Neuronal stem cell (in vitro differentiated cells): ENCODE results near the gene ERICH6.

Source experiments
- DNase-seq: peaks from one replicate; pipeline ENCODE4 v3.0.0-alpha.2; 2013; ENCODE audit warnings: low spot score
- H2AFZ ChIP-seq: one replicate; pipeline ENCODE4 v1.6.1; 2013; ENCODE audit warnings: mild to moderate bottlenecking, low read length, inconsistent platforms
- H2AK5ac ChIP-seq: 2 replicates; pipeline ENCODE4 v1.6.1; 2013; ENCODE audit warnings: low read depth, mild to moderate bottlenecking, inconsistent platforms, low read length, moderate library complexity, mixed read lengths
- H2BK120ac ChIP-seq: 2 replicates; pipeline ENCODE4 v1.6.1; 2013; ENCODE audit warnings: low read depth, mild to moderate bottlenecking, inconsistent platforms, low read length, moderate library complexity, mixed read lengths
- H2BK12ac ChIP-seq: one replicate; pipeline ENCODE4 v1.6.1; 2013; ENCODE audit warnings: low read length, inconsistent platforms
- H2BK15ac ChIP-seq: 2 replicates; pipeline ENCODE4 v1.6.1; 2013; ENCODE audit warnings: mild to moderate bottlenecking, low read length, inconsistent platforms, mixed read lengths
- H2BK5ac ChIP-seq: one replicate; pipeline ENCODE4 v1.6.1; 2013; ENCODE audit warnings: inconsistent platforms, mild to moderate bottlenecking, low read length, moderate library complexity
- H3K14ac ChIP-seq: one replicate; pipeline ENCODE4 v1.6.1; 2013; ENCODE audit warnings: low read length, inconsistent platforms
- H3K18ac ChIP-seq: 2 replicates; pipeline ENCODE4 v1.6.1; 2013; ENCODE audit warnings: low read length, inconsistent platforms
- H3K23ac ChIP-seq: 2 replicates; pipeline ENCODE4 v1.6.1; 2013; ENCODE audit warnings: low read depth, mild to moderate bottlenecking, mixed read lengths, low read length, inconsistent platforms; ENCODE audit not compliant: poor library complexity
- H3K27ac ChIP-seq: replicated peaks from 3 replicates; pipeline ENCODE4 v1.5.1; 2013; ENCODE audit warnings: low read length, inconsistent platforms
- H3K27me3 ChIP-seq, 3 experiments: 2 replicates each; pipeline ENCODE4 v1.6.1; 2013; ENCODE audit warnings: low read length in 3 of 3, mild to moderate bottlenecking in 2 of 3, inconsistent platforms in 1 of 3, low read depth in 1 of 3, mixed read lengths in 1 of 3, moderate library complexity in 1 of 3; ENCODE audit not compliant: control insufficient read depth in 3 of 3, insufficient read depth in 3 of 3
- H3K36me3 ChIP-seq, 2 donors: replicated peaks in 1 of 2; 2 replicates each; pipeline ENCODE4 v1.6.1; 2013; ENCODE audit warnings: low read length in 2 of 2; ENCODE audit not compliant: control insufficient read depth in 2 of 2, insufficient read depth in 2 of 2
- H3K4ac ChIP-seq: 2 replicates; pipeline ENCODE4 v1.6.1; 2013; ENCODE audit warnings: inconsistent platforms, mild to moderate bottlenecking, low read length, moderate library complexity
- H3K4me1 ChIP-seq, 2 donors: 1 replicate in 1 of 2; 2 replicates in 1 of 2; pipeline ENCODE4 v1.6.1; 2013; ENCODE audit warnings: low read length in 2 of 2, low read depth in 1 of 2; ENCODE audit not compliant: control insufficient read depth in 2 of 2, insufficient read depth in 1 of 2
- H3K4me2 ChIP-seq: one replicate; pipeline ENCODE4 v1.6.1; 2013; ENCODE audit warnings: mild to moderate bottlenecking, low read length, inconsistent platforms; ENCODE audit not compliant: insufficient read depth, poor library complexity, severe bottlenecking
- H3K4me3 ChIP-seq, 2 donors: 2 replicates each; pipeline ENCODE4 v1.5.1; 2013; ENCODE audit warnings: low read length in 2 of 2, mild to moderate bottlenecking in 2 of 2, inconsistent platforms in 1 of 2, moderate library complexity in 1 of 2
- H3K79me1 ChIP-seq: one replicate; pipeline ENCODE4 v1.6.1; 2013; ENCODE audit warnings: low read depth, mild to moderate bottlenecking, inconsistent platforms, low read length, moderate library complexity
- H3K9ac ChIP-seq: one replicate; pipeline ENCODE4 v1.6.1; 2013; ENCODE audit warnings: mild to moderate bottlenecking, low read depth, low read length, inconsistent platforms; ENCODE audit not compliant: poor library complexity
- H3K9me3 ChIP-seq, 2 donors: replicated peaks in 1 of 2; 2 replicates each; pipeline versions ENCODE3 to v1.6.1; 2013; ENCODE audit warnings: low read length in 2 of 2, mild to moderate bottlenecking in 2 of 2, inconsistent platforms in 1 of 2, low read depth in 1 of 2, mixed read lengths in 1 of 2, moderate library complexity in 1 of 2; ENCODE audit not compliant: control insufficient read depth in 2 of 2, insufficient read depth in 1 of 2
- H4K8ac ChIP-seq: one replicate; pipeline ENCODE4 v1.6.1; 2013; ENCODE audit warnings: low read depth, mild to moderate bottlenecking, inconsistent platforms, low read length, moderate library complexity
- H4K91ac ChIP-seq: one replicate; pipeline ENCODE4 v1.6.1; 2013; ENCODE audit warnings: low read length, low read depth, mild to moderate bottlenecking, inconsistent platforms; ENCODE audit not compliant: poor library complexity
- WGBS, 2 donors: extraction: QIAGEN DNeasy Blood & Tissue Kit; methylation state at CpG; one replicate each; pipeline ENCODE4 v1.1.7; 2013; ENCODE audit warnings: missing lambda C conversion rate in 2 of 2, mixed read lengths in 1 of 2; ENCODE audit not compliant: insufficient read length in 2 of 2, insufficient replicate concordance in 1 of 2; ENCODE audit errors: extremely low coverage in 2 of 2; 5-methylcytosine and 5-hydroxymethylcytosine counted together

Gene ERICH6

GRCh38 chr3:150653110-150653561 is 50.6 kb downstream of the ERICH6 start:
- Histone ChIP-seq H3K36me3 (no peaks in the 10 kb centered on the region), H4K8ac (no peak overlapping the region), H3K27me3 (no peaks in the 10 kb centered on the region), H3K9ac (no peak overlapping the region), H2BK15ac (no peak overlapping the region), H3K27ac (no peak overlapping the region), H3K18ac (no peak overlapping the region), H3K9me3 (no peaks in the 10 kb centered on the region), H3K14ac (no peak overlapping the region), H3K4me3 (no peak overlapping the region), H2AK5ac (no peak overlapping the region), H2BK120ac (no peak overlapping the region), H3K4me2 (no peak overlapping the region), H3K79me1 (no peaks in the 10 kb centered on the region), H3K4ac (no peak overlapping the region), H3K23ac (no peak overlapping the region), H2AFZ (no peak overlapping the region), H2BK12ac (no peak overlapping the region), H4K91ac (no peak overlapping the region), H2BK5ac (no peak overlapping the region), H3K4me1 (no peaks in the 10 kb centered on the region)
- no peak for DNase-seq
- no CpG with 5 or more reads among the region's 4 CpGs for WGBS, 2 donors

GRCh38 chr3:150640256-150640655 is 63.5 kb downstream of the ERICH6 start:
- Histone ChIP-seq H3K18ac (no peak overlapping the region), H2AFZ (no peak overlapping the region), H3K4me1 (peaks cover 0 to 2% of the 10 kb centered on the region in 2 donors), H3K9ac (no peak overlapping the region), H4K91ac (no peak overlapping the region), H3K9me3 (no peaks in the 10 kb centered on the region), H3K4me3 (no peak overlapping the region), H2BK120ac (no peak overlapping the region), H3K27me3 (no peaks in the 10 kb centered on the region), H2AK5ac (no peak overlapping the region), H3K23ac (no peak overlapping the region), H3K14ac (no peak overlapping the region), H2BK12ac (no peak overlapping the region), H2BK5ac (no peak overlapping the region), H3K27ac (no peak overlapping the region), H4K8ac (no peak overlapping the region), H3K79me1 (no peaks in the 10 kb centered on the region), H3K36me3 (no peaks in the 10 kb centered on the region), H3K4ac (no peak overlapping the region), H2BK15ac (no peak overlapping the region), H3K4me2 (no peak overlapping the region)
- no CpG with 5 or more reads among the region's 12 CpGs for WGBS, 2 donors
- no peak for DNase-seq

GRCh38 chr3:150639262-150639661 is 64.5 kb downstream of the ERICH6 start:
- Histone ChIP-seq H3K79me1 (no peaks in the 10 kb centered on the region), H3K18ac (no peak overlapping the region), H2BK12ac (no peak overlapping the region), H3K9me3 (no peaks in the 10 kb centered on the region), H2BK120ac (no peak overlapping the region), H3K4me2 (no peak overlapping the region), H3K36me3 (no peaks in the 10 kb centered on the region), H3K4me1 (peaks cover 0 to 4% of the 10 kb centered on the region in 2 donors), H3K14ac (no peak overlapping the region), H2BK5ac (no peak overlapping the region), H3K27ac (no peak overlapping the region), H2AFZ (no peak overlapping the region), H4K8ac (no peak overlapping the region), H3K23ac (no peak overlapping the region), H3K27me3 (no peaks in the 10 kb centered on the region), H2BK15ac (no peak overlapping the region), H3K4ac (no peak overlapping the region), H2AK5ac (no peak overlapping the region), H4K91ac (no peak overlapping the region), H3K9ac (no peak overlapping the region), H3K4me3 (no peak overlapping the region)
- no peak for DNase-seq
- no CpG with 5 or more reads among the region's 5 CpGs for WGBS, 2 donors

GRCh38 chr3:150636258-150636657 is 67.5 kb downstream of the ERICH6 start:
- DNase-seq: no peak
- H3K9me3 ChIP-seq: no peaks in the 10 kb centered on the region
- no peak overlapping the region for H2AK5ac ChIP-seq
- no peak overlapping the region for H2BK5ac ChIP-seq
- H3K4ac ChIP-seq: no peak overlapping the region
- no peak overlapping the region for H2BK15ac ChIP-seq
- H3K14ac ChIP-seq: no peak overlapping the region
- peaks cover 0 to 4% of the 10 kb centered on the region in 2 donors for H3K4me1 ChIP-seq
- H3K27ac ChIP-seq: no peak overlapping the region
- no peak overlapping the region for H3K4me3 ChIP-seq
- no peak overlapping the region for H3K18ac ChIP-seq
- H3K4me2 ChIP-seq: no peak overlapping the region
- no peak overlapping the region for H4K8ac ChIP-seq
- H2BK12ac ChIP-seq: no peak overlapping the region
- H3K79me1 ChIP-seq: no peaks in the 10 kb centered on the region
- no peak overlapping the region for H2BK120ac ChIP-seq
- peaks cover 3 to 4% of the 10 kb centered on the region in 2 donors for H3K36me3 ChIP-seq
- no CpG with 5 or more reads among the region's 5 CpGs for WGBS, 2 donors
- H4K91ac ChIP-seq: no peak overlapping the region
- H2AFZ ChIP-seq: no peak overlapping the region
- H3K23ac ChIP-seq: no peak overlapping the region
- H3K9ac ChIP-seq: no peak overlapping the region
- no peaks in the 10 kb centered on the region for H3K27me3 ChIP-seq
